HFFc6 (cell line): Measurements from ENCODE around the gene HIPK2. TPM values are rescaled to one million over a fixed set of nuclear protein-coding genes. Genes with fewer than 3 reads are reported as not detected.

ENCODE experiments used
- DNase-seq: peaks from one replicate; pipeline ENCODE4 v3.0.0-alpha.2; 2018
- H3K27ac Mint-ChIP-seq: 2 replicates; pipeline ENCODE4 v1.8.0; 2020; ENCODE audit warnings: mild to moderate bottlenecking, mixed read lengths
- H3K27me3 Mint-ChIP-seq: 2 replicates; pipeline ENCODE4 v1.8.0; 2021; ENCODE audit warnings: mild to moderate bottlenecking, moderate library complexity, mixed read lengths; ENCODE audit not compliant: insufficient read depth
- H3K36me3 Mint-ChIP-seq: 2 replicates; pipeline ENCODE4 v1.8.0; 2021; ENCODE audit warnings: low read depth, mixed read lengths
- H3K4me1 Mint-ChIP-seq: 2 replicates; pipeline ENCODE4 v1.8.0; 2020; ENCODE audit warnings: low read depth, mixed read lengths
- H3K4me3 Mint-ChIP-seq: 2 replicates; pipeline ENCODE4 v1.8.0; 2020; ENCODE audit warnings: mild to moderate bottlenecking, moderate library complexity, mixed read lengths
- H3K9me3 Mint-ChIP-seq: 2 replicates; pipeline ENCODE4 v1.8.0; 2020; ENCODE audit warnings: mild to moderate bottlenecking, mixed read lengths
- CTCF ChIP-seq: fragments of 200-600 bp; sonication (generic); IDR thresholded peaks from 2 replicates; pipeline ENCODE4 v1.5.0; 2021; ENCODE audit warnings: antibody characterized with exemption, mild to moderate bottlenecking
- total RNA-seq, 6 experiments: library from RNA; stranded (reverse); fragmentation: NEBNext Ultra II Directional; extraction: Animal tissue kit (Norgen Biotek cat#: 25700); gene quantifications; 2 replicates in 1 of 6; 3 replicates in 5 of 6; pipeline ENCODE4 v1.2.3, GENCODE V29; 2021

HIPK2 gene
- total RNA-seq, 6 experiments from 2014 or later = 14.6 to 33.4 (median 31.4) TPM

GRCh38 chr7:139774376-139774775 is 3.4 kb downstream of the HIPK2 start:
- Mint-ChIP-seq H3K4me3 (peak overlapping the region; percentile 94), H3K4me1 (peaks cover 72% of the 10 kb centered on the region), H3K27me3 (peaks cover 1% of the 10 kb centered on the region; the same call in 1 of the 2 replicates), H3K27ac (peak overlapping the region; percentile 67), H3K36me3 (peaks cover 12% of the 10 kb centered on the region), H3K9me3 (no peaks in the 10 kb centered on the region)
- TF ChIP-seq CTCF = no peak
- DNase-seq = peak; percentile 90

DNA sequence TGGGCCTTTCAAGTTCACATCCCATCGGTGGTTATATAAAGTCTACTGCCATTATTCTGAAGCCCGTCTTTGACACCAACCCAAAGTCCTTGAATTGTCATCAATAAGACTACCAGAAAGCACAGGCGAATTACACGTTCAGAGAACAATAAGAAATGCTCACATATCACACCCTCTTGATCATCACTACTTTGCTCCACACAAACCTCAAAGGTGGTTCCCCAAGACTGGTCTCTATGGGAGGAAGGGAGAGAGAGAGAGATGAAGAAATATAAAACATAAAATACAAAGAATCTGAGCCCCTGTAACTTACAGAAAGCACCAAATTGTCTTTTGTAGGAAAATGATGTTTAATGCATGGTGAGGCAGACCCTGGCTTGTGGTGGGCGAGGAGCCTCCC is 4.4 kb downstream of the HIPK2 start:
- peaks cover 67% of the 10 kb centered on the region for H3K4me1 Mint-ChIP-seq
- H3K27ac Mint-ChIP-seq = peak overlapping the region; percentile 67; the same call in 1 of the 2 replicates
- H3K27me3 Mint-ChIP-seq = no peaks in the 10 kb centered on the region
- peaks cover 17% of the 10 kb centered on the region for H3K36me3 Mint-ChIP-seq
- no peaks in the 10 kb centered on the region for H3K9me3 Mint-ChIP-seq
- TF ChIP-seq CTCF = no peak
- H3K4me3 Mint-ChIP-seq = peak overlapping the region; percentile 60
- DNase-seq = no peak

DNA sequence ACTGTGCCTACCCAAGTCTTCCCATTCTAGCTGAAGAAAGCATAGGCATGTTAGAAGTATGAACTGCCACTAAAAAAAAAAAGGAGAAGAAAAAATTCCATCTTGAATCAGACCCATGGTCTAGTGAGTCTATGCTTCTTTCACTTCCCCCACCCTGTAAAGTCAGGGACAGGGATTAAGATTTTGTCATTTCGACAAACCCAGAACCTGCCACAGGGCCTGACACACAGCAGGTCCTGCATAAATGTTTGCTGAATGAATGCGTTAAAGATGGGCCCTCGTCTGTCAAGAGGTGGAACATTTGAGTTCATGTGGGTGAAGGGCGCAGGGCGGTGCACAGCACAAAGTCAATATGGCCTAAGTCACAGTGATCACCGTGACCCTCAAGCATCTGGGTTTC is 4.9 kb downstream of the HIPK2 start:
- peaks cover 72% of the 10 kb centered on the region for H3K4me1 Mint-ChIP-seq
- TF ChIP-seq CTCF = no peak
- H3K9me3 Mint-ChIP-seq = no peaks in the 10 kb centered on the region
- no peak overlapping the region for H3K27ac Mint-ChIP-seq
- no peak overlapping the region for H3K4me3 Mint-ChIP-seq
- no peak for DNase-seq
- H3K36me3 Mint-ChIP-seq = peaks cover 17% of the 10 kb centered on the region
- no peaks in the 10 kb centered on the region for H3K27me3 Mint-ChIP-seq

DNA sequence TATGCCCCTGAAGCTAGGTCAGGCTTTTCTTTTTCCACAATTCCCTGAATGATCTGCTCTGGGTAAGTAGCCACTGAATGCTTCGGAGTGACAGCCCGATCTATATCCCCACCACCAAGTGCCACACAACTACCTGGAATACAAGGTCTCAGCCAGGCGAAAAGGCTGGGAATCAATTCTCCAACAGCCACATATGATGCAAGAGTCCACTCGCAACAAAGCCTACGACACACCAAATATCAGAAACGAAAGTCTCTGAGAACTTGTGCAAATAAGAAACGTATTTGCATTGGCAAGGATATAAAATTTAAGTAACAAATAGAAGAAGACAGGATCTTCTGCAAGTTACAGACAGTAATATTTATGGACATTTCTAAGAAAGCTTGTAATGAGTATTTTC is 5.7 kb downstream of the HIPK2 start:
- Mint-ChIP-seq H3K36me3 (peaks cover 17% of the 10 kb centered on the region), H3K4me1 (peaks cover 79% of the 10 kb centered on the region), H3K9me3 (no peaks in the 10 kb centered on the region), H3K4me3 (peak overlapping the region; percentile 29; the same call in 1 of the 2 replicates), H3K27ac (peak overlapping the region; percentile 50; the same call in 1 of the 2 replicates), H3K27me3 (peaks cover 2% of the 10 kb centered on the region; the same call in 1 of the 2 replicates)
- TF ChIP-seq CTCF = no peak
- no peak for DNase-seq

- peak overlapping the region; percentile 79 for H3K27ac Mint-ChIP-seq
- H3K4me3 Mint-ChIP-seq = peak overlapping the region; percentile 77
- peaks cover 19% of the 10 kb centered on the region for H3K36me3 Mint-ChIP-seq
- H3K9me3 Mint-ChIP-seq = no peaks in the 10 kb centered on the region
- peaks cover 81% of the 10 kb centered on the region for H3K4me1 Mint-ChIP-seq
- H3K27me3 Mint-ChIP-seq = peaks cover 2% of the 10 kb centered on the region; the same call in 1 of the 2 replicates
- no peak for TF ChIP-seq CTCF
- DNase-seq = peak; percentile 88
Observed at GRCh38 chr7:139771001-139771956, 6.5 kb downstream of the HIPK2 start.
